H9 (cell line): ENCODE results near the gene TAS2R46. TPM values are rescaled to one million over a fixed set of nuclear protein-coding genes. Genes with fewer than 3 reads are reported as not detected.

ENCODE experiments used
- DNase-seq: peaks from one replicate; pipeline ENCODE4 v3.0.0-alpha.2; 2017
- H2AFZ ChIP-seq: one replicate; pipeline ENCODE4 v1.6.1; 2013; ENCODE audit warnings: mild to moderate bottlenecking, low read length, control low read depth, moderate library complexity
- H2AK5ac ChIP-seq: 2 replicates; pipeline ENCODE4 v1.6.1; 2013; ENCODE audit warnings: low read length, control low read depth, mixed read lengths; ENCODE audit not compliant: insufficient read length
- H2BK120ac ChIP-seq: one replicate; pipeline ENCODE4 v1.6.1; 2013; ENCODE audit warnings: low read depth, mild to moderate bottlenecking, low read length, control low read depth, inconsistent platforms; ENCODE audit not compliant: poor library complexity, severe bottlenecking
- H2BK12ac ChIP-seq: 2 replicates; pipeline ENCODE4 v1.6.1; 2013; ENCODE audit warnings: low read length, control low read depth, mixed read lengths, low read depth; ENCODE audit not compliant: insufficient read length
- H2BK15ac ChIP-seq: 2 replicates; pipeline ENCODE4 v1.6.1; 2013; ENCODE audit warnings: low read depth, low read length, control low read depth
- H2BK20ac ChIP-seq: one replicate; pipeline ENCODE4 v1.6.1; 2013; ENCODE audit warnings: low read depth, mild to moderate bottlenecking, low read length, control low read depth, inconsistent platforms; ENCODE audit not compliant: poor library complexity, severe bottlenecking
- H2BK5ac ChIP-seq: 2 replicates; pipeline ENCODE4 v1.6.1; 2013; ENCODE audit warnings: low read length, control low read depth, mixed read lengths; ENCODE audit not compliant: insufficient read length
- H3K14ac ChIP-seq: 2 replicates; pipeline ENCODE4 v1.6.1; 2013; ENCODE audit warnings: low read length, control low read depth; ENCODE audit not compliant: insufficient read depth
- H3K18ac ChIP-seq: 2 replicates; pipeline ENCODE4 v1.6.1; 2013; ENCODE audit warnings: low read depth, mild to moderate bottlenecking, mixed read lengths, low read length, control low read depth; ENCODE audit not compliant: insufficient read length
- H3K23ac ChIP-seq: 2 replicates; pipeline ENCODE4 v1.6.1; 2013; ENCODE audit warnings: low read length, control low read depth, mixed read lengths, low read depth; ENCODE audit not compliant: insufficient read length
- H3K23me2 ChIP-seq: 2 replicates; pipeline ENCODE4 v1.6.1; 2013; ENCODE audit warnings: low read depth, mild to moderate bottlenecking, mixed read lengths, low read length, control low read depth; ENCODE audit not compliant: insufficient read length, poor library complexity, severe bottlenecking
- H3K27ac ChIP-seq: 2 replicates; pipeline ENCODE4 v1.5.1; 2013; ENCODE audit warnings: low read length, control low read depth, mixed read lengths, low read depth; ENCODE audit not compliant: insufficient read length
- H3K27me3 ChIP-seq: 2 replicates; pipeline ENCODE4 v1.6.1; 2013; ENCODE audit warnings: low read length, control low read depth, inconsistent platforms; ENCODE audit not compliant: insufficient read depth
- H3K4ac ChIP-seq: 2 replicates; pipeline ENCODE4 v1.6.1; 2013; ENCODE audit warnings: low read depth, mild to moderate bottlenecking, control low read depth, inconsistent platforms, low read length, moderate library complexity
- H3K4me1 ChIP-seq: 2 replicates; pipeline ENCODE4 v1.6.1; 2013; ENCODE audit warnings: low read length, control low read depth, inconsistent platforms; ENCODE audit not compliant: insufficient read depth
- H3K4me2 ChIP-seq: 2 replicates; pipeline ENCODE4 v1.6.1; 2013; ENCODE audit warnings: low read length, control low read depth, mixed read lengths; ENCODE audit not compliant: insufficient read length, insufficient read depth
- H3K56ac ChIP-seq: 2 replicates; pipeline ENCODE4 v1.6.1; 2013; ENCODE audit warnings: low read depth, mild to moderate bottlenecking, mixed read lengths, low read length, control low read depth; ENCODE audit not compliant: insufficient read length
- H3K79me1 ChIP-seq: 2 replicates; pipeline ENCODE4 v1.6.1; 2013; ENCODE audit warnings: low read depth, mild to moderate bottlenecking, moderate library complexity, low read length, control low read depth, inconsistent platforms; ENCODE audit not compliant: insufficient read depth, poor library complexity, severe bottlenecking
- H3K79me2 ChIP-seq: 2 replicates; pipeline ENCODE4 v1.6.1; 2013; ENCODE audit warnings: low read length, control low read depth, inconsistent platforms; ENCODE audit not compliant: insufficient read depth
- H3K9ac ChIP-seq: 2 replicates; pipeline ENCODE4 v1.6.1; 2013; ENCODE audit warnings: low read length, control low read depth, mixed read lengths; ENCODE audit not compliant: insufficient read length; ENCODE audit errors: extremely low read depth
- H3K9me3 ChIP-seq: one replicate; pipeline ENCODE4 v1.6.1; 2013; ENCODE audit warnings: low read depth, low read length, inconsistent platforms; ENCODE audit not compliant: control insufficient read depth
- H3T11ph ChIP-seq: one replicate; pipeline ENCODE4 v1.6.1; 2013; ENCODE audit warnings: mild to moderate bottlenecking, low read length, control low read depth, inconsistent platforms
- H4K20me1 ChIP-seq: one replicate; pipeline ENCODE4 v1.6.1; 2013; ENCODE audit not compliant: control insufficient read depth, insufficient read length, insufficient read depth
- H4K5ac ChIP-seq: 2 replicates; pipeline ENCODE4 v1.6.1; 2013; ENCODE audit warnings: low read depth, mild to moderate bottlenecking, mixed read lengths, low read length, control low read depth; ENCODE audit not compliant: insufficient read length
- H4K8ac ChIP-seq: replicated peaks from 2 replicates; pipeline ENCODE4 v1.6.1; 2013; ENCODE audit warnings: low read length, control low read depth, mixed read lengths, low read depth; ENCODE audit not compliant: insufficient read length
- H4K91ac ChIP-seq: 2 replicates; pipeline ENCODE4 v1.6.1; 2013; ENCODE audit warnings: low read depth, mild to moderate bottlenecking, moderate library complexity, mixed read lengths, low read length, control low read depth; ENCODE audit not compliant: insufficient read length
- H3K27ac Mint-ChIP-seq, 3 experiments: 2 replicates in 2 of 3; 3 replicates in 1 of 3; pipeline ENCODE4 v1.8.0; 2020 to 2021; ENCODE audit warnings: mixed read lengths in 3 of 3, mild to moderate bottlenecking in 1 of 3, moderate library complexity in 1 of 3
- H3K27me3 Mint-ChIP-seq: 2 replicates; pipeline ENCODE4 v1.8.0; 2021; ENCODE audit warnings: low read depth, mild to moderate bottlenecking, moderate library complexity, mixed read lengths
- H3K36me3 Mint-ChIP-seq, 3 experiments: 2 replicates in 2 of 3; 3 replicates in 1 of 3; pipeline ENCODE4 v1.8.0; 2020 to 2021; ENCODE audit warnings: low read depth in 3 of 3, mixed read lengths in 3 of 3; ENCODE audit not compliant: insufficient read depth in 1 of 3
- H3K4me1 Mint-ChIP-seq, 2 experiments: 2 replicates each; pipeline ENCODE4 v1.8.0; 2020; ENCODE audit warnings: mixed read lengths in 2 of 2
- H3K4me3 Mint-ChIP-seq, 2 experiments: 2 replicates in 1 of 2; 3 replicates in 1 of 2; pipeline ENCODE4 v1.8.0; 2020 to 2021; ENCODE audit warnings: mild to moderate bottlenecking in 2 of 2, mixed read lengths in 2 of 2, moderate library complexity in 1 of 2
- H3K9me3 Mint-ChIP-seq, 2 experiments: 2 replicates in 1 of 2; 3 replicates in 1 of 2; pipeline ENCODE4 v1.8.0; 2020; ENCODE audit warnings: mild to moderate bottlenecking in 2 of 2, mixed read lengths in 2 of 2, moderate library complexity in 1 of 2
- CTCF ChIP-seq: fragments of 200-600 bp; sonication (generic); conservative IDR thresholded peaks from 3 replicates; pipeline ENCODE4 v1.8.0; 2021; ENCODE audit warnings: antibody characterized with exemption, mild to moderate bottlenecking
- WGBS: extraction: QIAGEN DNeasy Blood & Tissue Kit; methylation state at CpG from one replicate; pipeline ENCODE4 v1.1.7; 2013; ENCODE audit warnings: missing lambda C conversion rate, low lambda C conversion rate, mixed read lengths; ENCODE audit not compliant: insufficient read length; ENCODE audit errors: extremely low coverage; 5-methylcytosine and 5-hydroxymethylcytosine counted together
- total RNA-seq: library from RNA; stranded (reverse); gene quantifications from 2 replicates; pipeline ENCODE4 v1.2.1, GENCODE V29; 2021

TAS2R46 gene
- total RNA-seq, 1 experiment from 2014 or later, result 1.2 TPM

GRCh38 chr12:11106288-11106687 lies 44.2 kb upstream of the TAS2R46 start:
- no peak overlapping the region for H4K8ac ChIP-seq
- no peak for DNase-seq
- no peak overlapping the region for H4K91ac ChIP-seq
- H4K5ac ChIP-seq, result no peak overlapping the region
- peaks cover 12 to 26% of the 10 kb centered on the region in 2 experiments for H3K9me3 Mint-ChIP-seq
- H3K9ac ChIP-seq, result no peak overlapping the region
- no peak overlapping the region for H2AFZ ChIP-seq
- H3K4me3 Mint-ChIP-seq, result no peak overlapping the region
- H2BK20ac ChIP-seq, result no peak overlapping the region
- TF ChIP-seq CTCF, result no peak
- no peaks in the 10 kb centered on the region for H3K27me3 Mint-ChIP-seq
- no peak overlapping the region for H3K27ac Mint-ChIP-seq
- H4K20me1 ChIP-seq, result no peaks in the 10 kb centered on the region
- H3K23me2 ChIP-seq, result no peaks in the 10 kb centered on the region
- no peaks in the 10 kb centered on the region for H3K27me3 ChIP-seq
- no peak overlapping the region for H2BK120ac ChIP-seq
- no peak overlapping the region for H3K18ac ChIP-seq
- no peak overlapping the region for H3K56ac ChIP-seq
- H3K79me1 ChIP-seq, result no peaks in the 10 kb centered on the region
- H3K79me2 ChIP-seq, result no peaks in the 10 kb centered on the region; the same call in 1 of the 2 replicates
- no peak overlapping the region for H2BK15ac ChIP-seq
- peaks cover 57 to 70% (median 57%) of the 10 kb centered on the region in 3 experiments for H3K36me3 Mint-ChIP-seq
- no peak overlapping the region for H3K27ac ChIP-seq
- no peaks in the 10 kb centered on the region for H3K9me3 ChIP-seq
- WGBS, result no CpG with 5 or more reads among the region's 2 CpGs
- no peak overlapping the region for H2AK5ac ChIP-seq
- H2BK5ac ChIP-seq, result no peak overlapping the region
- H3K4me1 ChIP-seq, result no peaks in the 10 kb centered on the region
- no peak overlapping the region for H3K14ac ChIP-seq
- no peak overlapping the region for H3K4ac ChIP-seq
- peaks cover 0 to 2% of the 10 kb centered on the region in 2 experiments; a peak in 2 of 4 replicates for H3K4me1 Mint-ChIP-seq
- no peak overlapping the region for H3K23ac ChIP-seq
- H3T11ph ChIP-seq, result no peak overlapping the region
- H3K4me2 ChIP-seq, result no peak overlapping the region
- H2BK12ac ChIP-seq, result no peak overlapping the region
